DND-41 (cell line): Measurements from ENCODE around the gene CASP6.

ENCODE experiments used
- EZH2 ChIP-seq: IDR thresholded peaks from 3 replicates; pipeline ENCODE4 v1.6.1; 2012; ENCODE audit warnings: borderline replicate concordance, low read depth, mild to moderate bottlenecking, moderate library complexity, low read length, inconsistent platforms; ENCODE audit not compliant: severe bottlenecking
- TF ChIP-seq, protein P1 (sequence below): IDR thresholded peaks from 2 replicates; pipeline ENCODE4 v1.5.1; 2012; ENCODE audit warnings: borderline replicate concordance, low read length, moderate library complexity, mild to moderate bottlenecking; ENCODE audit not compliant: poor library complexity, severe bottlenecking; ENCODE audit errors: extremely low read depth

DNA sequence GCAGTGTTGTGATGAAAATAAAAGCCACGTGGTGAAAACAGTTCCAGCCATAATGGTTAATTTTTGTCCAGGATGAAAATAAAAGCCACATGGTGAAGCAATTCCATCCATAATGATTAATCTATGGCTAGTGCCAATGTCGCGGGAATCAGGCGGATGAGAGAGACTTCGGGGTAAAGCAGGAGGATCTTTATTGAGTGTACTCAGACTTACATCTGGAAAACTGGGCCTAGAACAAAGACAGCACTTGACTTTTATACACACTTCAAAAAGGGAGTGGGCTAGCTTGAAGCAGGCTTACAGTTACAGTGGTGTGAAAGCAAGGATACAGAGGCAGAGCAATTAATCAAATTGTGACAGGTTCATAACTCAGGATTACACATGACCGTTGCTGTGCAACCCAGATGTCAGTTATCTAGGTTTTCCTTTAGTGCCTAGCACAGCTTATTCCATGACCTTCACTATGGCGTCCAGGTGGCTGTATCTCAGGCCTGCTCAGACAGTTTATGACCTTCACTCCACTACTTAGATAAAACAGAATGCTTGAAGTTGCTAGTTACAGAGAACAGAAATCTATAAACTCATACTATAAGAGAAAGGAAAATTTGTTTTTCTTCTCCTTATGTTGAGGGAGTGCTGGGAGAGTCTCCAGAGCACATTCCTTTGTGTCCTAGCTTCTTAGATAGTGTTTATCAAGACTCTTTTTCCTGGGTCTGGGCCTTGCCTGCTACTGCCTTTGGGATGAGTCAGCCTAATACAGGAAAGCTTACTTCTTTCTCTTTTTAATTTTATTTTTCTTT lies 32.5 kb upstream of the CASP6 start:
- TF ChIP-seq, protein P1, sequence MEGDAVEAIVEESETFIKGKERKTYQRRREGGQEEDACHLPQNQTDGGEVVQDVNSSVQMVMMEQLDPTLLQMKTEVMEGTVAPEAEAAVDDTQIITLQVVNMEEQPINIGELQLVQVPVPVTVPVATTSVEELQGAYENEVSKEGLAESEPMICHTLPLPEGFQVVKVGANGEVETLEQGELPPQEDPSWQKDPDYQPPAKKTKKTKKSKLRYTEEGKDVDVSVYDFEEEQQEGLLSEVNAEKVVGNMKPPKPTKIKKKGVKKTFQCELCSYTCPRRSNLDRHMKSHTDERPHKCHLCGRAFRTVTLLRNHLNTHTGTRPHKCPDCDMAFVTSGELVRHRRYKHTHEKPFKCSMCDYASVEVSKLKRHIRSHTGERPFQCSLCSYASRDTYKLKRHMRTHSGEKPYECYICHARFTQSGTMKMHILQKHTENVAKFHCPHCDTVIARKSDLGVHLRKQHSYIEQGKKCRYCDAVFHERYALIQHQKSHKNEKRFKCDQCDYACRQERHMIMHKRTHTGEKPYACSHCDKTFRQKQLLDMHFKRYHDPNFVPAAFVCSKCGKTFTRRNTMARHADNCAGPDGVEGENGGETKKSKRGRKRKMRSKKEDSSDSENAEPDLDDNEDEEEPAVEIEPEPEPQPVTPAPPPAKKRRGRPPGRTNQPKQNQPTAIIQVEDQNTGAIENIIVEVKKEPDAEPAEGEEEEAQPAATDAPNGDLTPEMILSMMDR: no peak
- TF ChIP-seq EZH2: no peak
